CD14-positive monocyte (primary cell): ENCODE data around the gene RTF2. TPM values are rescaled to one million over a fixed set of nuclear protein-coding genes. Genes with fewer than 3 reads are reported as not detected.

ENCODE experiments used
- DNase-seq, 3 donors: peaks; one replicate each; pipeline ENCODE4 v3.0.0-alpha.2; 2011 to 2022
- H2AFZ ChIP-seq: 2 replicates; pipeline ENCODE4 v1.6.0; 2012; ENCODE audit warnings: mild to moderate bottlenecking, low read depth, low read length, inconsistent platforms; ENCODE audit not compliant: insufficient read depth, poor library complexity, severe bottlenecking
- H3K27ac ChIP-seq, 2 donors: 1 replicate in 1 of 2; 2 replicates in 1 of 2; pipeline ENCODE4 v1.5.1; 2012 to 2013; ENCODE audit warnings: low read length in 2 of 2, control low read depth in 1 of 2, inconsistent platforms in 1 of 2, low read depth in 1 of 2, mild to moderate bottlenecking in 1 of 2
- H3K27me3 ChIP-seq, 2 donors: one replicate each; pipeline versions ENCODE4 v1.6.0 to v1.6.1; 2011 to 2013; ENCODE audit warnings: low read length in 2 of 2; ENCODE audit not compliant: control insufficient read depth in 2 of 2, insufficient read depth in 2 of 2
- H3K36me3 ChIP-seq, 2 donors: replicated peaks in 1 of 2; 1 replicate in 1 of 2; 2 replicates in 1 of 2; pipeline versions ENCODE4 v1.5.1 to v1.6.1; 2012 to 2013; ENCODE audit warnings: low read length in 2 of 2, control low read depth in 1 of 2, inconsistent platforms in 1 of 2, mild to moderate bottlenecking in 1 of 2; ENCODE audit not compliant: insufficient read depth in 2 of 2, control insufficient read depth in 1 of 2
- H3K4me1 ChIP-seq, 2 donors: 1 replicate in 1 of 2; 2 replicates in 1 of 2; pipeline versions ENCODE4 v1.5.1 to v1.6.1; 2012 to 2013; ENCODE audit warnings: low read length in 2 of 2, control low read depth in 1 of 2, inconsistent platforms in 1 of 2, mild to moderate bottlenecking in 1 of 2, moderate library complexity in 1 of 2; ENCODE audit not compliant: insufficient read depth in 2 of 2, control insufficient read depth in 1 of 2
- H3K4me2 ChIP-seq: replicated peaks from 2 replicates; pipeline ENCODE3; 2012; ENCODE audit warnings: low read length, moderate library complexity, mild to moderate bottlenecking; ENCODE audit not compliant: poor library complexity, severe bottlenecking; ENCODE audit errors: extremely low read depth
- H3K4me3 ChIP-seq, 3 experiments: fragments of 200-600 bp in 1 of 3; sonication (generic) in 1 of 3; replicated peaks in 1 of 3; 1 replicate in 2 of 3; 2 replicates in 1 of 3; pipeline ENCODE4 v1.5.1; 2011 to 2013; ENCODE audit warnings: low read length in 3 of 3, mild to moderate bottlenecking in 3 of 3, control low read depth in 2 of 3, low read depth in 2 of 3, inconsistent platforms in 1 of 3, moderate library complexity in 1 of 3
- H3K79me2 ChIP-seq: 2 replicates; pipeline ENCODE4 v1.6.0; 2012; ENCODE audit warnings: mild to moderate bottlenecking, control low read depth, inconsistent platforms, low read length, moderate library complexity; ENCODE audit not compliant: insufficient read depth
- H3K9ac ChIP-seq: 2 replicates; pipeline ENCODE4 v1.6.0; 2017; ENCODE audit warnings: low read length, mild to moderate bottlenecking; ENCODE audit not compliant: insufficient read depth, poor library complexity, severe bottlenecking
- H3K9me3 ChIP-seq, 2 donors: replicated peaks in 1 of 2; 1 replicate in 1 of 2; 2 replicates in 1 of 2; pipeline versions ENCODE4 v1.5.1 to v1.6.1; 2012 to 2013; ENCODE audit warnings: low read length in 2 of 2, control low read depth in 1 of 2; ENCODE audit not compliant: control insufficient read depth in 1 of 2, insufficient read depth in 1 of 2
- H4K20me1 ChIP-seq: 2 replicates; pipeline ENCODE4 v1.6.0; 2012; ENCODE audit warnings: mild to moderate bottlenecking, low read length, control low read depth, moderate library complexity; ENCODE audit not compliant: insufficient read depth
- H3K27ac Mint-ChIP-seq, 7 donors: one replicate each; pipeline ENCODE4 v1.8.0; 2020; ENCODE audit warnings: mild to moderate bottlenecking in 7 of 7, mixed read lengths in 7 of 7, moderate library complexity in 6 of 7, inconsistent platforms in 2 of 7
- H3K27me3 Mint-ChIP-seq, 3 donors: one replicate each; pipeline ENCODE4 v1.8.0; 2021 to 2022; ENCODE audit warnings: low read depth in 3 of 3, mild to moderate bottlenecking in 3 of 3, mixed read lengths in 3 of 3, moderate library complexity in 3 of 3, inconsistent platforms in 1 of 3
- H3K36me3 Mint-ChIP-seq, 2 donors: one replicate each; pipeline ENCODE4 v1.8.0; 2020; ENCODE audit warnings: mixed read lengths in 2 of 2, inconsistent platforms in 1 of 2, mild to moderate bottlenecking in 1 of 2
- H3K4me1 Mint-ChIP-seq: one replicate; pipeline ENCODE4 v1.8.0; 2020; ENCODE audit warnings: mild to moderate bottlenecking, mixed read lengths
- H3K4me3 Mint-ChIP-seq, 2 donors: one replicate each; pipeline ENCODE4 v1.8.0; 2020; ENCODE audit warnings: mild to moderate bottlenecking in 2 of 2, mixed read lengths in 2 of 2, moderate library complexity in 1 of 2
- H3K9me3 Mint-ChIP-seq, 7 donors: one replicate each; pipeline ENCODE4 v1.8.0; 2020 to 2022; ENCODE audit warnings: mixed read lengths in 7 of 7, mild to moderate bottlenecking in 6 of 7, moderate library complexity in 6 of 7, inconsistent platforms in 2 of 7
- CTCF ChIP-seq: fragments of 200-600 bp; IDR thresholded peaks from one replicate; pipeline ENCODE4 v1.8.0; 2022; ENCODE audit warnings: antibody characterized with exemption, mild to moderate bottlenecking
- WGBS: methylation state at CpG from one replicate; pipeline ENCODE4 v1.1.5; 2013; ENCODE audit warnings: missing lambda C conversion rate; ENCODE audit not compliant: insufficient coverage; 5-methylcytosine and 5-hydroxymethylcytosine counted together
- intact Hi-C, 2 donors: fragments of 100-400 bp; cut with micrococcal nuclease; formaldehyde crosslinking; loops; one replicate each; pipeline versions ENCODE4 v1.15.0 to v1.15.1; 2023
- polyA plus RNA-seq, 3 donors: library from polyadenylated mRNA; depleted of rRNA in 1 of 3; unstranded in 2 of 3; stranded (reverse) in 1 of 3; fragments of 300-500 nt in 2 of 3; fragments of >200 nt in 1 of 3; fragmentation: Illumina TruSeq in 2 of 3; gene quantifications; 1 replicate in 2 of 3; 2 replicates in 1 of 3; pipeline ENCODE4 v1.2.3, GENCODE V29; 2012 to 2021

Gene RTF2
- polyA plus RNA-seq, 3 donors, result 74.3 to 163 (median 148) TPM

DNA sequence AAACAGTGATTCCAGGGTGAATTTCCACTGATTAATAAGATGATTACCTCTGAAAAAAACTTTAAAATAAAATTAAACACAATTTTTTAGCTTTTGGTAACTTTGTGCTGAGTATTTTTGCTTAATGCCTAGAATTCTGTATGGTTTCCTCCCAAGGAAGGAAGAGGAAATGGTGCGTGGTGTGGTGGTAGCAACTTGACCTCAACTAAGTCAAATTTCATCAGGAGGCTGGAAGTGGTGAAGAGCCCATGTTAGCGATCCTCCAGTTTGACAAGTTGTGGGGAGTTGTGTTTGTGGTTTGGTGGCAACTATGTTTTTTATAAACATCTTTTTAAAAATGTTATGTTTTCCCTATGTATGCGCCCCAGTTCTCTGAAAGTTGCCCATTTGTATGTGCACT is 5.0 kb upstream of the RTF2 start:
- Mint-ChIP-seq H3K27ac (peak overlapping the region in 1 of 7 donors; percentile 50), H3K4me3 (peak overlapping the region in 1 of 2 donors; percentile 68), H3K9me3 (no peaks in the 10 kb centered on the region), H3K36me3 (peaks cover 13 to 23% of the 10 kb centered on the region in 2 donors), H3K27me3 (peaks cover 0 to 4% (median 0%) of the 10 kb centered on the region in 3 donors), H3K4me1 (peaks cover 26% of the 10 kb centered on the region)
- no peaks in the 10 kb centered on the region for H4K20me1 ChIP-seq
- no peak overlapping the region for H3K4me3 ChIP-seq
- H3K36me3 ChIP-seq, result peaks cover 11% of the 10 kb centered on the region in 2 donors
- no peak overlapping the region for H2AFZ ChIP-seq
- no peak overlapping the region for H3K27ac ChIP-seq
- WGBS, result 0% methylated on average over 1 of the region's 3 CpGs
- intact Hi-C loops, result loop anchor here in 1 of 2 donors (5.0 kb wide), 1 partner anchor 41 kb away; no protein-coding TSS in a partner anchor
- DNase-seq, result peak in 2 of 3 donors; percentile 15 to 29
- no peaks in the 10 kb centered on the region for H3K9me3 ChIP-seq
- H3K27me3 ChIP-seq, result no peaks in the 10 kb centered on the region
- no peak for TF ChIP-seq CTCF
- H3K79me2 ChIP-seq, result peaks cover under 1% of the 10 kb centered on the region
- H3K9ac ChIP-seq, result no peak overlapping the region
- H3K4me2 ChIP-seq, result no peak overlapping the region
- H3K4me1 ChIP-seq, result peaks cover 32 to 45% of the 10 kb centered on the region in 2 donors

- peak; percentile 53 to 74 (median 71) for DNase-seq
- peak overlapping the region; percentile 9 for H3K4me2 ChIP-seq
- H3K36me3 Mint-ChIP-seq, result peaks cover 12 to 14% of the 10 kb centered on the region in 2 donors
- peak overlapping the region in 1 of 2 donors; percentile 52 for H3K27ac ChIP-seq
- H3K27me3 ChIP-seq, result no peaks in the 10 kb centered on the region
- no peak overlapping the region for H3K4me3 ChIP-seq
- peaks cover 42% of the 10 kb centered on the region for H3K4me1 Mint-ChIP-seq
- intact Hi-C loops, result loop anchor here (5.0 kb wide), 3 partner anchors 44 to 74 kb away; partner anchors contain the start of genes AURKA (in 2 of the 2) and CSTF1 (in 2 of the 2)
- H3K27me3 Mint-ChIP-seq, result peaks cover 0 to 4% (median 2%) of the 10 kb centered on the region in 3 donors
- H3K9me3 Mint-ChIP-seq, result peaks cover 0 to 3% (median 0%) of the 10 kb centered on the region in 7 donors
- 50% methylated on average over 2 of the region's 7 CpGs for WGBS
- TF ChIP-seq CTCF, result no peak
- H3K9ac ChIP-seq, result no peak overlapping the region
- H3K4me1 ChIP-seq, result peaks cover 41 to 64% of the 10 kb centered on the region in 2 donors
- H2AFZ ChIP-seq, result peak overlapping the region; percentile 47
- H4K20me1 ChIP-seq, result no peaks in the 10 kb centered on the region
- peak overlapping the region; percentile 77 to 88 (median 85) for H3K27ac Mint-ChIP-seq
- H3K36me3 ChIP-seq, result peaks cover 0 to 5% of the 10 kb centered on the region in 2 donors
- H3K9me3 ChIP-seq, result no peaks in the 10 kb centered on the region
- no peak overlapping the region for H3K4me3 Mint-ChIP-seq
- peaks cover 26% of the 10 kb centered on the region for H3K79me2 ChIP-seq
Observed at GRCh38 chr20:56465997-56466396, 2.4 kb upstream of the RTF2 start.
